ENCODE data around the gene RGSL1. TPM values are rescaled to one million over a fixed set of nuclear protein-coding genes. Genes with fewer than 3 reads are reported as not detected.

Gene RGSL1
- total and polyA plus RNA-seq, 12 donors = not detected

DNA sequence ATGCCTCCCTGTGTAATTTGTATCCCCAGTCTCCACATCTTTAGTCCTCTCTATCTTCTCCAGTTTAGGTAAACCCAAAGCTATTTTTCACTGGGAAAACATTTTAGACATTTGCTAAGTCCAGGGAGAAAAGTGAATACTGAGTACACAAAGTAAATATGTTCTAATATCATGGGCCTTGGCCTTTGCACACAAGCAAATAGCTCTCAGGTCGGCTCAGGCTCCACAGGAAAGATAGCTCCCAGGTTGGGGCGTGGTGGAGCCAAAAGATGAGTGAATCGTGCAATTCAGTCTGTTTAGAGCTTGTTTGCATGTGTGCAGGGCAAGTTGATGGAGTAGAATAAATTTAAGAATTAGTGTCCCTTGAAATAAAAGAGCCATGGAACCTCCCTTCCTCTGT is 7.9 kb downstream of the RGSL1 start:
- Histone ChIP-seq H3K36me3 (no peaks in the 10 kb centered on the region), H3K27me3 (peaks cover 0 to 13% (median 4%) of the 10 kb centered on the region in 7 donors), H3K27ac (no peak overlapping the region), H3K4me1 (no peaks in the 10 kb centered on the region), H3K4me3 (no peak overlapping the region), H3K9me3 (no peaks in the 10 kb centered on the region)
- DNase-seq = no peak
- no peak for ATAC-seq
- TF ChIP-seq, protein P1, sequence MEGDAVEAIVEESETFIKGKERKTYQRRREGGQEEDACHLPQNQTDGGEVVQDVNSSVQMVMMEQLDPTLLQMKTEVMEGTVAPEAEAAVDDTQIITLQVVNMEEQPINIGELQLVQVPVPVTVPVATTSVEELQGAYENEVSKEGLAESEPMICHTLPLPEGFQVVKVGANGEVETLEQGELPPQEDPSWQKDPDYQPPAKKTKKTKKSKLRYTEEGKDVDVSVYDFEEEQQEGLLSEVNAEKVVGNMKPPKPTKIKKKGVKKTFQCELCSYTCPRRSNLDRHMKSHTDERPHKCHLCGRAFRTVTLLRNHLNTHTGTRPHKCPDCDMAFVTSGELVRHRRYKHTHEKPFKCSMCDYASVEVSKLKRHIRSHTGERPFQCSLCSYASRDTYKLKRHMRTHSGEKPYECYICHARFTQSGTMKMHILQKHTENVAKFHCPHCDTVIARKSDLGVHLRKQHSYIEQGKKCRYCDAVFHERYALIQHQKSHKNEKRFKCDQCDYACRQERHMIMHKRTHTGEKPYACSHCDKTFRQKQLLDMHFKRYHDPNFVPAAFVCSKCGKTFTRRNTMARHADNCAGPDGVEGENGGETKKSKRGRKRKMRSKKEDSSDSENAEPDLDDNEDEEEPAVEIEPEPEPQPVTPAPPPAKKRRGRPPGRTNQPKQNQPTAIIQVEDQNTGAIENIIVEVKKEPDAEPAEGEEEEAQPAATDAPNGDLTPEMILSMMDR (IDR thresholded peaks at IDR 0.05) = no peak
- intact Hi-C loops (cut with DNase I) = loop anchor here in 1 of 10 donors (10.0 kb wide), 1 partner anchor 327 kb away; the partner anchor contains the start of gene NPL
- WGBS, 2 donors = 74 to 76% methylated on average over 3 of the region's 3 CpGs

DNA sequence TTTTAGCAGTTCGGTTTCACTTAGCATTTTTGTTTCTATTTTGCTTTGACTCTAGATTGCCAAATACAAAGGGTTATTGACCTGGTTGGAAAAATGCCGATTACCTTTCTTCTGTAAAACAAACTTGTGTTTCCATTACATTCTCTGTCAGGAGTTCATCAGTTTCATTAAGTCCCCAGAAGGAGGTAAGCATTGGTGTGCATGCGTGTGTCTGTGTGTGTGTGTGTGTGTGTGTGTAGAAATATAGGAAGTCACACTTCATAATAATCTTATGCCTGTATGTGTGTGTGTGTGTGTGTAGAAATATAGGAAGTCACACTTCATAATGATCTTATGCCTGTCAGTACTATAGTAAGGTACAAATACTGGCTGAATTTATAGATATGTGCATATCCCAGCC is 10.0 kb downstream of the RGSL1 start:
- Histone ChIP-seq H3K27ac (no peak overlapping the region), H3K9me3 (peaks cover 0 to 10% (median 0%) of the 10 kb centered on the region in 11 donors), H3K4me1 (no peaks in the 10 kb centered on the region), H3K36me3 (no peaks in the 10 kb centered on the region), H3K27me3 (peaks cover 0 to 10% (median 3%) of the 10 kb centered on the region in 7 donors), H3K4me3 (no peak overlapping the region)
- intact Hi-C loops (cut with DNase I) = loop anchor here in 1 of 10 donors (10.0 kb wide), 1 partner anchor 325 kb away; the partner anchor contains the start of gene NPL
- DNase-seq (no peak), ATAC-seq (no peak)
- 86 to 88% methylated on average over 3 of the region's 3 CpGs for WGBS, 2 donors
- TF ChIP-seq, protein P1 (IDR thresholded peaks at IDR 0.05) = no peak

DNA sequence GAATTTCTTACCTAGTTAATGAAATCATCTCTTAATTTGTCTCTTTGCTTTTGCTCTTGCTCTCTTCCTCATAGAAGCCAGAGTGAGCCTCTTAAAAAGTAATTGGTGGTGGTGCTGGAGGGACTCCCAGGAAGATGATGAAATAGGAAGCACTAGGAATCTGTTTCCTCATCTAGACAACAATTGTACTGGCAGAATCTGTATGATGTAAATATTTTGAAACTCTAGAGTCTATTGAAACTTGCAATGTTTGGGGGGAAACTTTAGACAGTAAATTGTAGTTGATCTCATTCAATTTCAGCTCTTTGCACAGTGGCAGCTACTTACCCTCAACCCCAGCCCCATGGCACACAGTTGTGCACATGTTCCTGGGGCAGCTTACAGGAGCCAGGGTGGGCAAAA is 10.6 kb downstream of the RGSL1 start:
- Histone ChIP-seq H3K27ac (no peak overlapping the region), H3K36me3 (no peaks in the 10 kb centered on the region), H3K4me3 (no peak overlapping the region), H3K9me3 (peaks cover 0 to 15% (median 0%) of the 10 kb centered on the region in 11 donors), H3K27me3 (peaks cover 0 to 7% (median 0%) of the 10 kb centered on the region in 7 donors), H3K4me1 (no peaks in the 10 kb centered on the region)
- ATAC-seq (no peak), DNase-seq (no peak)
- TF ChIP-seq, protein P1 (IDR thresholded peaks at IDR 0.05) = no peak
- intact Hi-C loops (cut with DNase I) = no loop called here

DNA sequence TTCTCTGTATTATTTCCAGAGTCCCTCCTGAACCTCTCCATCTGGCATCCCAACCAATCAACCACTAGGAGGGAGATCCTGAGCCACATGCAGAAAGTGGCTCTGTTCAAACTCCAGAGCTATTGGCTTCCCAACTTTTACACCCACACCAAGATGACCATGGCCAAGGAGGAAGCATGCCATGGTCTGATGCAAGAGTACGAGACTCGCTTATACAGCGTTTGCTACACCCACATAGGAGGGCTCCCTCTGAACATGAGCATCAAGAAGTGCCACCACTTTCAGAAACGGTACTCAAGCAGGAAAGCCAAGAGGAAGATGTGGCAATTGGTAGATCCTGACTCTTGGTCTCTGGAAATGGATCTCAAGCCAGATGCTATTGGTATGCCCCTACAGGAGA is 23.6 kb downstream of the RGSL1 start:
- H3K4me3 ChIP-seq = no peak overlapping the region
- no peaks in the 10 kb centered on the region for H3K4me1 ChIP-seq
- intact Hi-C loops (cut with DNase I) = no loop called here
- no peak overlapping the region for H3K27ac ChIP-seq
- DNase-seq (no peak), ATAC-seq (no peak)
- 88 to 94% methylated on average over 4 of the region's 4 CpGs for WGBS, 2 donors
- peaks cover 0 to 16% (median 6%) of the 10 kb centered on the region in 11 donors for H3K9me3 ChIP-seq
- TF ChIP-seq, protein P1 (IDR thresholded peaks at IDR 0.05) = no peak
- H3K36me3 ChIP-seq = no peaks in the 10 kb centered on the region
- peaks cover 0 to 8% (median 0%) of the 10 kb centered on the region in 7 donors for H3K27me3 ChIP-seq
